Measurements from ENCODE around the gene RFWD3. TPM values are rescaled to one million over a fixed set of nuclear protein-coding genes. Genes with fewer than 3 reads are reported as not detected.

The RFWD3 gene
- total and polyA plus RNA-seq, 2 donors from 2014 or later, result 5.8 to 26.0 TPM

- DNase-seq, result no peak
- no peaks in the 10 kb centered on the region for H3K27me3 ChIP-seq (ENCODE audit: control insufficient read depth, insufficient read depth, low read length)
- H3K4me3 ChIP-seq (ENCODE audit: low read length in 3 of 3), result peak overlapping the region; percentile 83 to 87 (median 86)
- TF ChIP-seq CTCF (IDR thresholded peaks at IDR 0.05; ENCODE audit: borderline replicate concordance, extremely low read depth, insufficient read depth), result no peak
- intact Hi-C loops (cut with DNase I), result no loop called here
- peak overlapping the region; percentile 63 to 90 for H3K27ac ChIP-seq (ENCODE audit: low read depth in 2 of 2, low read length in 2 of 2)
- H3K36me3 ChIP-seq (ENCODE audit: control insufficient read depth in 2 of 3, insufficient read depth in 3 of 3, low read length in 3 of 3), result no peaks in the 10 kb centered on the region
- peak overlapping the region; percentile 50 to 64 (median 58) for H3K9ac ChIP-seq (ENCODE audit: low read length in 3 of 3)
- H3K4me1 ChIP-seq (ENCODE audit: control insufficient read depth in 2 of 3, insufficient read depth in 2 of 3, low read depth in 1 of 3, low read length in 3 of 3), result peaks cover 0 to 11% (median 5%) of the 10 kb centered on the region in 3 donors
- no peak for FAIRE-seq
- H3K9me3 ChIP-seq (ENCODE audit: control insufficient read depth in 2 of 3, insufficient read depth in 1 of 3, low read length in 3 of 3), result no peaks in the 10 kb centered on the region
Observed at GRCh38 chr16:74607310-74607961, 59.2 kb downstream of the RFWD3 start.

GRCh38 chr16:74606521-74607309, 60.0 kb downstream of the RFWD3 start, which contains the start of gene GLG1:
GLG1 (minus strand) TSS chr16:74607114; CDS start chr16:74607094, 20 bp downstream.
- intact Hi-C loops (cut with DNase I), result no loop called here
- peak within 1 kb of the TSS; percentile 58 to 93 (median 83) for H3K9ac ChIP-seq (ENCODE audit: low read length in 3 of 3)
- no peak for FAIRE-seq
- H3K9me3 ChIP-seq (ENCODE audit: control insufficient read depth in 2 of 3, insufficient read depth in 1 of 3, low read length in 3 of 3), result no peaks in the 10 kb centered on the region
- peaks cover 0 to 11% (median 5%) of the 10 kb centered on the region in 3 donors for H3K4me1 ChIP-seq (ENCODE audit: control insufficient read depth in 2 of 3, insufficient read depth in 2 of 3, low read depth in 1 of 3, low read length in 3 of 3)
- no peaks in the 10 kb centered on the region for H3K36me3 ChIP-seq (ENCODE audit: control insufficient read depth in 2 of 3, insufficient read depth in 3 of 3, low read length in 3 of 3)
- H3K27me3 ChIP-seq (ENCODE audit: control insufficient read depth, insufficient read depth, low read length), result no peaks in the 10 kb centered on the region
- DNase-seq, result peak; percentile 92 to 97 (median 96)
- H3K27ac ChIP-seq (ENCODE audit: low read depth in 2 of 2, low read length in 2 of 2), result peak within 1 kb of the TSS; percentile 87 to 90
- TF ChIP-seq CTCF (IDR thresholded peaks at IDR 0.05; ENCODE audit: borderline replicate concordance, extremely low read depth, insufficient read depth), result no peak
- H3K4me3 ChIP-seq (ENCODE audit: low read length in 3 of 3), result peak within 1 kb of the TSS; percentile 83 to 87 (median 86)

- H3K4me1 ChIP-seq (ENCODE audit: control insufficient read depth in 2 of 3, insufficient read depth in 2 of 3, low read depth in 1 of 3, low read length in 3 of 3), result peaks cover 0 to 11% (median 5%) of the 10 kb centered on the region in 3 donors
- DNase-seq, result peak in 1 of 5 donors; percentile 20
Observed at GRCh38 chr16:74605746-74606520, 60.7 kb downstream of the RFWD3 start.

More at GRCh38 chr16:74605746-74606520, 60.7 kb downstream of the RFWD3 start:
- no peak for TF ChIP-seq CTCF (IDR thresholded peaks at IDR 0.05; ENCODE audit: borderline replicate concordance, extremely low read depth, insufficient read depth)
- Histone ChIP-seq H3K27ac (ENCODE audit: low read depth in 2 of 2, low read length in 2 of 2) (peak overlapping the region; percentile 87 to 90), H3K9me3 (ENCODE audit: control insufficient read depth in 2 of 3, insufficient read depth in 1 of 3, low read length in 3 of 3) (no peaks in the 10 kb centered on the region), H3K9ac (ENCODE audit: low read length in 3 of 3) (peak overlapping the region; percentile 58 to 93 (median 83)), H3K36me3 (ENCODE audit: control insufficient read depth in 2 of 3, insufficient read depth in 3 of 3, low read length in 3 of 3) (no peaks in the 10 kb centered on the region), H3K27me3 (ENCODE audit: control insufficient read depth, insufficient read depth, low read length) (no peaks in the 10 kb centered on the region), H3K4me3 (ENCODE audit: low read length in 3 of 3) (peak overlapping the region; percentile 83 to 87 (median 86))
- intact Hi-C loops (cut with DNase I), result no loop called here
- no peak for FAIRE-seq
